BLaER1 treated with 17β-estradiol and CSF1 and Interleukin-3, amounts not matched to agents 10 nM and 100 nM (cell line): ENCODE results near the gene SIRT6.

ENCODE experiments used
- H3K27ac ChIP-seq, 11 experiments: shearing (Covaris generic); formaldehyde crosslinking; 2 replicates each; pipeline ENCODE4 v1.8.1; 2022
- H3K27me3 ChIP-seq, 11 experiments: shearing (Covaris generic); formaldehyde crosslinking; 2 replicates each; pipeline ENCODE4 v1.8.1; 2022
- H3K36me3 ChIP-seq, 11 experiments: shearing (Covaris generic); formaldehyde crosslinking; 2 replicates each; pipeline ENCODE4 v1.8.1; 2022
- H3K4me1 ChIP-seq, 10 experiments: shearing (Covaris generic); formaldehyde crosslinking; 2 replicates each; pipeline ENCODE4 v1.8.1; 2022
- H3K4me2 ChIP-seq, 11 experiments: shearing (Covaris generic); formaldehyde crosslinking; 2 replicates each; pipeline ENCODE4 v1.8.1; 2022
- H3K4me3 ChIP-seq, 10 experiments: shearing (Covaris generic); formaldehyde crosslinking; 2 replicates each; pipeline ENCODE4 v1.8.1; 2022
- H3K9ac ChIP-seq, 11 experiments: shearing (Covaris generic); formaldehyde crosslinking; 2 replicates each; pipeline ENCODE4 v1.8.1; 2022
- H3K9me3 ChIP-seq, 11 experiments: shearing (Covaris generic); formaldehyde crosslinking; replicated peaks in 1 of 11; 2 replicates each; pipeline ENCODE4 v1.8.1; 2022
- H4K20me1 ChIP-seq, 11 experiments: shearing (Covaris generic); formaldehyde crosslinking; 2 replicates each; pipeline ENCODE4 v1.8.1; 2022
- Cebpa-rat ChIP-seq, 11 experiments: shearing (Covaris generic); IDR thresholded peaks; 2 replicates each; pipeline ENCODE4 v1.8.1; 2022

Gene SIRT6

DNA sequence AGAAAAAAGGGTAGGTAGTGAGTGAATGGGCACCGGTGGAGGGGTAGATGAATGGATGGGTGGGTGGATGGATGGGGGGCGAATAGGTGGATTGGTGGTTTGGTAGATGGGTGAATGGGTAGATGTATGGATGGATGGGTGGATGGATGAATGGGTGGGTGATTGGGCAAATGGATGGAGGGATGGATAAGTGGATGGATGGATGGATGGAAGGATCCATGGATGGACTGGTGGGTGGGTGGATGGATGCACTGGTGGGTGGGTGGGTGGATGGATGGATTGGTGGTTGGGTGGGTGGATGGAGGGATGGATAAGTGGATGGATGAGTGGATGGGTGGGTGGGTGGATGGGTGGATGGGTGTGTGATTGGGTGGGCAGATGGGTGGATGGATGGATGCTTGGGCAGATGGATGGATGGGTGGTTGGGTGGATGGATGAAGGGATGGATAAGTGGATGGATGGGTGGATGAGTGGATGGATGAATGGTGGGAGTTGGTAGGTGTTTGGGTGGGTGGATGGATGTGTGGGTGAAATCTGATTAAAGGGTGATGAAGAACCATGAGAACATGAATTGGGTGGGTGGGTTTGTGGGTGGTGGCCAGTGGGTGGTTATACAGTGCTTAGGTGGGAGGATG lies 2.5 kb upstream of the SIRT6 start:
- no peak for TF ChIP-seq Cebpa-rat (IDR thresholded peaks at IDR 0.05)
- Histone ChIP-seq H3K27me3 (no peaks in the 10 kb centered on the region), H3K4me1 (peaks cover 23 to 39% (median 32%) of the 10 kb centered on the region in 10 experiments), H3K27ac (no peak overlapping the region), H4K20me1 (peaks cover 0 to 18% (median 8%) of the 10 kb centered on the region in 11 experiments; a peak in 9 of 22 replicates), H3K36me3 (peaks cover 8 to 13% (median 11%) of the 10 kb centered on the region in 11 experiments; a peak in 21 of 22 replicates), H3K4me2 (no peak overlapping the region), H3K9me3 (no peaks in the 10 kb centered on the region), H3K9ac (no peak overlapping the region), H3K4me3 (no peak overlapping the region)

DNA sequence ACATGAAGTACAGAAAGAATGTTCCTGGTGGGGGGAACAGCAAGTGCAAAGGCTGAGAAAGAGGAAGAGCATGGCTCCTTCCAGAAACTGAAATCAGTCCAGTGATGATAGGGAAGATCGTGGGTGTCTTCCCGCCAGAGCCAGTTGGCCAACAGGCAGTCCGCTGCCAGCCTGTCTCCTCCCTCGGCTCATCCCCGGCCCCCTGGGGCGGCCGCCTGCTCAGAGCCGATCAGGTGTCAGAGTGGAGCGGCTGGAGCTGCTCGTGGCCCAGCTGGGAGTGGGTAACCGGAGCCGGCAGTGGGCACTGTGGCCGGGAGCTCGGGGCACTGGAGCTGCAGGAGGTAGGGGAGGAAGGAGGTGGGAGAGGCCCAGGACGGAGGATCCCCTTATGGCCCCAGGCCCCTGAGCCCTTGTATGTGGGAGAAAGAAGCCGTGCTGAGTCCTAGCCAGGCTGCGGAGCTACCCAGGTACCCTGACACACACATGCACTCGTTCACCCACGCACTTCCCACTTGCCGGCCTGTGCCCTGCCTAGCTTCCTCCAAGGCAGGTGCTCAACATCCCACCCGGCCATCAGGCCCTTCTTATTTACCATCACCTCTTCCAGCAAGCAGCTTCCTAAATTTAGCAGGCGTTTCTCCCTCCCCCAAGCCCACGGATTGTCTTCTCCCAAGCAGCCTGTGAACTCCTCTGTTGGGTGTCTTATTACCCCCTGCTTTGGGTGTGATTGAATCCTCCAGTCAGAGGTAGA lies 1.8 kb upstream of the SIRT6 start:
- Histone ChIP-seq H3K27ac (no peak overlapping the region), H3K9me3 (no peaks in the 10 kb centered on the region), H3K4me3 (no peak overlapping the region), H3K4me1 (peaks cover 23 to 39% (median 32%) of the 10 kb centered on the region in 10 experiments), H3K36me3 (peaks cover 14 to 20% (median 18%) of the 10 kb centered on the region in 11 experiments), H3K9ac (no peak overlapping the region), H3K27me3 (no peaks in the 10 kb centered on the region), H4K20me1 (peaks cover 0 to 24% (median 15%) of the 10 kb centered on the region in 11 experiments; a peak in 10 of 22 replicates), H3K4me2 (peak overlapping the region in 5 of 11 experiments; percentile 15 to 80 (median 46); a peak in 6 of 22 replicates)
- no peak for TF ChIP-seq Cebpa-rat (IDR thresholded peaks at IDR 0.05)

DNA sequence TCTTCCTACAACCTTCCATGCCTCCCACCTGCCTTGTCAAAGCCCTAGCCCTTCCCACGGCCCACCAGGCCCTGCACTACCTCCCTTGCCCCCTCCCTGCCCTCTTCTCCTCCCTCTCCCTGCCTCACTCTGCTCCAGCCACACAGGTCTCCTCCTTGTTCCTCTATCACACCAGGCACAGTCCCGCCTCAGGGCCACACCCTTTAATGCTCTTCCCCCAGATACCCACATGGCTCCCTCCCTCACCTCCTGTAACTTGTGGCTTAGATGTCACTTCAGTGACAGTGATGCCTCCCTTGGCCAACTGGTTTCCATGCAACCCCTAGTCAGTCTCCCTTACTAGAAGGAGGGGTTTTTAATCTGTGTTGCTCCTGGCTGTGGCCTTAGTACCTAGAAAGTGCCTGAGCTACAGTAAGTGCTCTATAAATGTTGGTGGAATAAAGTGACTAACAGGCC lies 1.3 kb downstream of the SIRT6 start:
- Histone ChIP-seq H3K4me2 (peak overlapping the region; percentile 76 to 96 (median 89)), H3K9me3 (no peaks in the 10 kb centered on the region), H3K9ac (peak overlapping the region in 10 of 11 experiments; percentile 85 to 95 (median 90); a peak in 18 of 22 replicates), H3K27me3 (no peaks in the 10 kb centered on the region), H3K4me1 (peaks cover 23 to 39% (median 32%) of the 10 kb centered on the region in 10 experiments), H3K36me3 (peaks cover 27 to 50% (median 41%) of the 10 kb centered on the region in 11 experiments), H3K4me3 (peak overlapping the region; percentile 86 to 99 (median 92); a peak in 18 of 20 replicates), H4K20me1 (peaks cover 0 to 54% (median 22%) of the 10 kb centered on the region in 11 experiments; a peak in 13 of 22 replicates), H3K27ac (peak overlapping the region in 3 of 11 experiments; percentile 4 to 20 (median 10); a peak in 3 of 22 replicates)
- TF ChIP-seq Cebpa-rat (IDR thresholded peaks at IDR 0.05) = no peak

DNA sequence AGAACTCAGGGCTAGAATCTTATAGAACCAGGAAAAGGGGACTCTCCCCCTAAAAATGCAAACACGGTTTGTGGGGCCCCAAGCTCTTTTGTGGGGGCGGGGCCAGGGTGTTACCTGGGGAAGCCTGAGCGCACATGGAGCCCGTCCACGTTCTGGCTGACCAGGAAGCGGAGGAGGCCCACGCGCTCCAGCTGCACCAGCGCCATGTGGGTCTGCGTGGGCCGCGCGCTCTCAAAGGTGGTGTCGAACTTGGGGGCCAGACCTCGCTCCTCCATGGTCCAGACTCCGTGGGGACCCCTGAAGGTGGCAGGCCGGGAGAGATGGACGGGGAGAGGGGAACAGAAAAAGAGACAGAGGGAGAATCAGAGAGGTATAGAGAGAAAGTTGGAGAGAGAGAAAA lies 3.4 kb downstream of the SIRT6 start:
- Histone ChIP-seq H4K20me1 (peaks cover 0 to 74% (median 38%) of the 10 kb centered on the region in 11 experiments; a peak in 18 of 22 replicates), H3K4me2 (no peak overlapping the region), H3K9ac (no peak overlapping the region), H3K27ac (no peak overlapping the region), H3K4me3 (no peak overlapping the region), H3K9me3 (no peaks in the 10 kb centered on the region), H3K36me3 (peaks cover 39 to 63% (median 53%) of the 10 kb centered on the region in 11 experiments), H3K4me1 (peaks cover 23 to 31% (median 29%) of the 10 kb centered on the region in 10 experiments), H3K27me3 (no peaks in the 10 kb centered on the region)
- TF ChIP-seq Cebpa-rat (IDR thresholded peaks at IDR 0.05) = no peak

DNA sequence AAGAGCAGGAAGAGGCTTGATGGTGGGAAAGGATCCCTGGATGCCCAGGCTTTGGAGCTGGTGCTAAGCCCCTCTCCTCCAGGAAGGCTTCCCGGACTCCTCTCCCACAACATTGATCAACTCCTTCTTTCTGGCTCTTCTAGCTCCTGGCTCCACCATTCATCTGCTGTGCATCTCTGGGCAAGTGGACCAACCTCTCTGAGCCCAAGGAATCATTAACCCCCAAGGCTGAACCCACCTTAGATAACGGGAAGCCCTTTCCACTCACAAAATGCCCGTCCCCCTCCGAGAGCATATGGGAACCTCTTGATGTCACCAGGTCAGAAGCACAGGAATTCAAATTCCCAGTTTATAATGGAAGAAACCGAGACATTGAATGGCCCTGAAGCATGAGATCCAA lies 5.2 kb downstream of the SIRT6 start:
- no peak overlapping the region for H3K27ac ChIP-seq
- H3K4me1 ChIP-seq = peaks cover 15 to 21% (median 17%) of the 10 kb centered on the region in 10 experiments
- H3K36me3 ChIP-seq = peaks cover 39 to 63% (median 53%) of the 10 kb centered on the region in 11 experiments
- no peak overlapping the region for H3K9ac ChIP-seq
- peaks cover 0 to 92% (median 53%) of the 10 kb centered on the region in 11 experiments; a peak in 19 of 22 replicates for H4K20me1 ChIP-seq
- no peak overlapping the region for H3K4me2 ChIP-seq
- TF ChIP-seq Cebpa-rat (IDR thresholded peaks at IDR 0.05) = no peak
- H3K27me3 ChIP-seq = peaks cover 8 to 13% (median 11%) of the 10 kb centered on the region in 11 experiments; a peak in 20 of 22 replicates
- H3K9me3 ChIP-seq = no peaks in the 10 kb centered on the region
- no peak overlapping the region for H3K4me3 ChIP-seq

DNA sequence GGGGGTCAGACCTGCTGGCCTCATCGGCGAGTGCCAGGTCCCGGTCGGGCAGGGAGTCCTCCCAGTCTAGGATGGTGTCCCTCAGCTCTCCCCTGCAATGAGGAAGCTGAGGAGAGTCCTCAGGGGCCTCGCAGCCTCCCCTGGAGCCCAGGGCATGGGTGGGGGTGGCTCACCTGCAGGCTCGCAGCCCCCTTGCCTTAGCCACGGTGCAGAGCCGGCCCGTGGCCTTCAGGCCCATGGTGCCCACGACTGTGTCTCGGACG lies 6.8 kb downstream of the SIRT6 start:
- TF ChIP-seq Cebpa-rat (IDR thresholded peaks at IDR 0.05) = no peak
- Histone ChIP-seq H3K27ac (no peak overlapping the region), H3K9ac (no peak overlapping the region), H3K4me3 (no peak overlapping the region), H3K36me3 (peaks cover 36 to 59% (median 50%) of the 10 kb centered on the region in 11 experiments), H4K20me1 (peaks cover 0 to 93% (median 45%) of the 10 kb centered on the region in 11 experiments; a peak in 19 of 22 replicates), H3K4me2 (no peak overlapping the region), H3K27me3 (peaks cover 16 to 26% (median 21%) of the 10 kb centered on the region in 11 experiments; a peak in 21 of 22 replicates), H3K9me3 (no peaks in the 10 kb centered on the region), H3K4me1 (peaks cover 2 to 9% (median 4%) of the 10 kb centered on the region in 10 experiments; a peak in 18 of 20 replicates)

DNA sequence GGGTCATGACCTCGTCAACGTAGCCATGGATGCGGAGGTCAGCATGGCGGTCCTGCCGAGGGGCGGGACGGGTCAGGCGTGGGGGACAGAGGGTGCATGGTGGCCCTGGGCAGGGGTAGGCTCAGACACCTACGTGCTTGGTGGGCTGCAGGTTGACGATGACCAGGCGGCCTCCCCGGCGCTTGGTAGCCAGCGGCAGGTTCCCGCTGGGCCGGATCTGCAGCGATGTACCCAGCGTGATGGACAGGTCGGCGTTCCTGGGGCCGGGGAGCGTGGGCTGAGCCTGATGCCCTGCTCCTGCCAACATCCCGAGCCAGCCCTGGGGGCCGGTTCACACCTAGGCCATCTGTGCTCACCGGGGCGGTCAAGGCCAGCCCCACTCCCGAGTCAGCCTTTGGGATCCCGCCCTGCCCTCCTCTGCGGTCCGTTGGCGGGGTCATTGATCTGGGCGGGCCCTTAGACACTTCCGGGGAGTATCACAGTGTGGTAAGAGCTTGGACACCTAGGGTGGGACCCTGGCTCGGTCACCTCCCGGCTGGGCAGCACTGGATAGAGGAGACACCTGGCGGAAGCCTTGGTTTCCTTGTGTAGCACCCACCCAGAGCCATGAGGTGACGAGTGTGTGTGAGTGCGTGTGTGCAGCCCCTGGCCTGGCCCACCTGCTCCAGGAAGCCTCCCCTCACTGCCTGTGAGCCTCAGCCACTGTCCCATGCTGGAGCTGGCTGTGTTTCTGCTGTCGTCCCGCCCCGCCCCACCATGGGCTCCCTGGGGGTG lies 7.3 kb downstream of the SIRT6 start:
- no peaks in the 10 kb centered on the region for H3K9me3 ChIP-seq
- TF ChIP-seq Cebpa-rat (IDR thresholded peaks at IDR 0.05) = no peak
- H3K36me3 ChIP-seq = peaks cover 31 to 53% (median 45%) of the 10 kb centered on the region in 11 experiments; a peak in 21 of 22 replicates
- no peak overlapping the region for H3K9ac ChIP-seq
- peaks cover 16 to 26% (median 21%) of the 10 kb centered on the region in 11 experiments; a peak in 21 of 22 replicates for H3K27me3 ChIP-seq
- peaks cover 0 to 5% (median 0%) of the 10 kb centered on the region in 10 experiments; a peak in 3 of 20 replicates for H3K4me1 ChIP-seq
- no peak overlapping the region for H3K4me2 ChIP-seq
- H3K4me3 ChIP-seq = no peak overlapping the region
- H4K20me1 ChIP-seq = peaks cover 0 to 89% (median 44%) of the 10 kb centered on the region in 11 experiments; a peak in 19 of 22 replicates
- H3K27ac ChIP-seq = no peak overlapping the region

DNA sequence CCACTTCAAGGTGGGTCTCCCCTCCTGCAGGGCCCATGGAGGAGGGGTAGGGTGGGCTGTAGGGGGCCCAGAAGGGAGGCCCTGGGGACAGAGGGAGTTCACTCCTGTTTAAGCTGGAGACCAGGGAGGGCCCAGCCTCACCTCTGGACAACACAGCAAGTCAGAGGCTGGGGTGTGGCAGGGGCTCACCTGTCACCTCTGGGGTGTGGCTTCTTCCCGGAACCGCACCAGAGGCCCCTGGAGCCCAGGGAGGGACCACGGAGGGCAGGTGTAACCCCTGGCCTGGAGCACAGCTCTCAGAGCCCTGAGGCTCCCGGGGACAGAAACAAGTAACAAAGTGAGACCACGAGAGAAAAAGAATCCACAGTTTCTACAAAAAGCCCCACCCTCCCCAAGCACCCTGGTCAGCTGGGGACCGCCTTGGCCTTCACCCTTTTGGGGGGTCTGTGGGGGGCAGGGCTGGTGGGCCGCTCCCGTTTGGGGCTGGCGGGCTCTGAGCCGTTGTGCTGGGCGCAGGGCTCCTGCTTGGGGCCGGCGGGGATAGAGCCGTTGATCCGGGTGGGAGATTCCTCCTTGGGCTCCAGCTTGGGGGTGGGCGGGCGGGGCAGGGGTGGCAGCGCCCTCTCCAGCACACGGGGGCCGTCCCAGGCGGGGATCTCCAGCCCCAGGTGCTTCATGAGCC lies 8.0 kb downstream of the SIRT6 start:
- H3K27ac ChIP-seq = no peak overlapping the region
- no peak for TF ChIP-seq Cebpa-rat (IDR thresholded peaks at IDR 0.05)
- H3K9me3 ChIP-seq = no peaks in the 10 kb centered on the region
- peaks cover 24 to 46% (median 37%) of the 10 kb centered on the region in 11 experiments; a peak in 21 of 22 replicates for H3K36me3 ChIP-seq
- no peak overlapping the region for H3K4me2 ChIP-seq
- peaks cover 0 to 5% (median 0%) of the 10 kb centered on the region in 10 experiments; a peak in 1 of 20 replicates for H3K4me1 ChIP-seq
- H3K9ac ChIP-seq = no peak overlapping the region
- H3K4me3 ChIP-seq = no peak overlapping the region
- H4K20me1 ChIP-seq = peaks cover 0 to 82% (median 37%) of the 10 kb centered on the region in 11 experiments; a peak in 19 of 22 replicates
- peaks cover 16 to 26% (median 21%) of the 10 kb centered on the region in 11 experiments; a peak in 21 of 22 replicates for H3K27me3 ChIP-seq
